D341Med (cell line): ENCODE measurements around the gene AP1AR.
A peak's percentile ranks its signal among the peaks of the same experiment; 100 is the strongest.
"Not testable (repeated sequence)": the region's sequence is repeated elsewhere in the genome, so short reads cannot be mapped to it uniquely, and the experiment has no call there.

Experiments
- DNase-seq: peaks from one replicate; pipeline ENCODE4 v3.0.0; 2012; ENCODE audit warnings: low spot score

AP1AR gene

GRCh38 chr4:112279025-112279881 is 47.7 kb downstream of the AP1AR start:
- DNase-seq, result no peak

- no peak for DNase-seq
Observed at GRCh38 chr4:112279882-112280315, 48.3 kb downstream of the AP1AR start.

DNA sequence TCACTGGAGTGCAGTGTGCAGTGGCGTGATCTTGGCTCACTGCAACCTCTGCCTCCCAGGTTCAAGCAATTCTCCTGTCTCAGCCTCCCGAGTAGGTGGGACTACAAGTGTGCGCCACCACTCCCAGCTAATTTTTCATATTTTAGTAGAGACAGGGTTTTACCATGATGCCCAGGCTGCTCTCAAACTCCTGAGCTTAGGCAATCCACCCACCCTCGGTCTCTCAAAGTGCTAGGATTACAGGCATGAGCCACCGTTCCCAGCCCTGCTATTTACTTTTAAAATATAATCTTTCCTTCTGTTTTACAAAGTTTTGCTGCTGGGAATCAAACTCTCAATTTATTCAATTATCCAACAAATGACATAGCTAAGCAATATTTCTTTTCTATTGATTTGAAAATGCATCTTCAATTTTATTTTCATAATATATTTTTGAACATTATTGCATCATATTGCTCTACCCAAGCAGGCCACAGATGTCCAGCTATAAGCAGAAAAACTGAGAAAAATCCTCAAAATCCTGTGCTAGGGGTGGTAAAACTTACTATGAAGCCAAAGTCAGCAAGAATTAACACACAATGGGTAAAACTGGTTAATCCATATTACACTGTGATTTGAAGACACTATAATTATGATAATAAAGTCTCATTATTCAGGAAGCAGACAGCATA is 48.9 kb downstream of the AP1AR start:
- DNase-seq, result no peak

GRCh38 chr4:112281895-112282398 is 50.4 kb downstream of the AP1AR start:
- DNase-seq, result not testable (repeated sequence)

DNA sequence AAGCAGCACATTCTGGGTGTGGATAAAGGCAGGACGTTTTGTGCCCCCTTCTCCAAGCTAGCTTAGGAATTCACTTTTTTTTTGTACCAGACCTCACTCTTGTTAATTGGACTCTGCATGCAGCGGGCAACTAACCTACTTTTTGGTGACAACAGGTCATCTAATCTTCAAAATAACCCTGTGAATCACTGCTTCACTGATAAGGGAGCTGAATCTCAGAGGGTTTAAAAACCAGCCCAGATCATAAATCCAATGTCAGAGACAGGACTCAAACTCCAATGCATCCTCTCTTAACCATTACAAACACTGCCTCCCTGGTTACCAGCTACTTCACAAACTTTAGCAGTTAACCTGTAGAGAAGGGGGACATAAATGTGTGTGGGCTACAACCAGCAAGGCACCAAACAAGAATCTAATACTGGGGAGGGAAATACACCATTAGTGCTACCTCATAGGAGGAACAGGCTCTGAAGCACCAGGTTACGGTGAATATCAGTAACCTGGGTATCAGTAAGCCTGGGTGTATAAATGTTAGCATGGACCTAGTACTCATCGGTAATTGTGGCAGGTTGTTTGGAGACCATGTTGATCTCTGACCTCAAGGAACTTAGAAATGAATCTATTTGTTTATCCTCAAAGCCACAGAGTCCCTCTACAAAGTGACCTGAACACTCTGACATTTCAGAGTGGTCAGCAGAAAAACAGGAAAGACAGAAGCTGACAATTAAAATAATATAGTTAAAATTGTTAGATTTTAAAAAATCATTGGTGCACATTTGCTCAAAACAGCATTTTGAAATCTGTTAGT is 51.5 kb downstream of the AP1AR start:
- no peak for DNase-seq

DNA sequence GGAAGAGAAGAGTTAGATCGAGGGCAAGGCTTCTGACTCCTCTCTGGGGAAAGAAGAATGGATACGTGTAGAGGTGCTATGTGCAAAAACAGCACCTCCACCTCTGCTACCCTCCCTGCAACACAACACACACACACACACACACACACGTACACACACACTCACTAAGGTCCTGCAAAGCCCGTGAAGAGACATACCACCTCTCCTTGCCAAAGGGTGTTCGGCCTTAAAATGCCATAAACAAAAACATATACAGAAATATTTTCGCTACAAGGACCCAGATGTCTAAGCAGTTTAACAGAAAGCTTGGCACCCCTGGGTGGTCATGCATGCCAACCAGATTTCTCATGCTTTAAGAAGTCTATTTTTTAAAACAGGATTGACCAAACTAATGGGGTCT is 52.6 kb downstream of the AP1AR start:
- DNase-seq, result no peak

- DNase-seq, result peak; percentile 45
Observed at GRCh38 chr4:112284662-112285411, 53.2 kb downstream of the AP1AR start.

DNA sequence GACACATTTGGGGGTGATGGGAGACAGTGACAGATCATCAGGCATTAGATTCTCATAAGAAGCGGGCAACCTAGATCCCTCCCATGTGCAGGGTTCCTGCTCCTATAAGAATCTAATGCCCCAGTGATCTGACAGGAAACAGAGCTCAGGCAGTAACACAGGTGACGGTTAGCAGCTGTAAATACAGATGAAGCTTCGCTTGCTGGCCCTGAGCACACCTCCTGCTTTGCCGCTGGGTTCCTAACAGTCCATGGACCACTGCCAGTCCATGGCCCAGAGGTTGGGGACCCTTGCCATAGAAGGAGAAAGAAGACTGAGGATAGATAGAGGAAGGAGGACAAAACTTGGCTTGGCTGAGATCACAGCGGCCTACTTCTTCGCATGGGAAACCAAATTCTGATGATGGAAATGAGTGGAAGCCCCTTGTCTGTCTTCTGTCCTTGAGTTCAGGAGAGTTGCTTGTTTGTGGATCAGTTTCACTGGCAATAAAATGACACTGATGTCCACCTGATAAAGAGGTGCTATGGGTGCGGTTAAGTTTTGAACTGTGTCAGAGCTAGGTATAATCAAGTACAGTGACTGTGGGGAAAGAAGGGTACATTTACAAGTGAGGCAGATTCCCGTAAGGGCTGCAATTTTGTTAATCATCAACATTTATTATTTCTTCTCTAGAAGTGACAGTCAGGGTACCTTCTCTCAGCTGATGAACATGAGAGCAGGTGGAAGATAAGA is 55.8 kb downstream of the AP1AR start:
- DNase-seq, result no peak

GRCh38 chr4:112288455-112288854 is 56.9 kb downstream of the AP1AR start:
- DNase-seq, result no peak

GRCh38 chr4:112289407-112290253 is 58.0 kb downstream of the AP1AR start:
- no peak for DNase-seq

- no peak for DNase-seq
Observed at GRCh38 chr4:112290341-112290740, 58.8 kb downstream of the AP1AR start.

DNA sequence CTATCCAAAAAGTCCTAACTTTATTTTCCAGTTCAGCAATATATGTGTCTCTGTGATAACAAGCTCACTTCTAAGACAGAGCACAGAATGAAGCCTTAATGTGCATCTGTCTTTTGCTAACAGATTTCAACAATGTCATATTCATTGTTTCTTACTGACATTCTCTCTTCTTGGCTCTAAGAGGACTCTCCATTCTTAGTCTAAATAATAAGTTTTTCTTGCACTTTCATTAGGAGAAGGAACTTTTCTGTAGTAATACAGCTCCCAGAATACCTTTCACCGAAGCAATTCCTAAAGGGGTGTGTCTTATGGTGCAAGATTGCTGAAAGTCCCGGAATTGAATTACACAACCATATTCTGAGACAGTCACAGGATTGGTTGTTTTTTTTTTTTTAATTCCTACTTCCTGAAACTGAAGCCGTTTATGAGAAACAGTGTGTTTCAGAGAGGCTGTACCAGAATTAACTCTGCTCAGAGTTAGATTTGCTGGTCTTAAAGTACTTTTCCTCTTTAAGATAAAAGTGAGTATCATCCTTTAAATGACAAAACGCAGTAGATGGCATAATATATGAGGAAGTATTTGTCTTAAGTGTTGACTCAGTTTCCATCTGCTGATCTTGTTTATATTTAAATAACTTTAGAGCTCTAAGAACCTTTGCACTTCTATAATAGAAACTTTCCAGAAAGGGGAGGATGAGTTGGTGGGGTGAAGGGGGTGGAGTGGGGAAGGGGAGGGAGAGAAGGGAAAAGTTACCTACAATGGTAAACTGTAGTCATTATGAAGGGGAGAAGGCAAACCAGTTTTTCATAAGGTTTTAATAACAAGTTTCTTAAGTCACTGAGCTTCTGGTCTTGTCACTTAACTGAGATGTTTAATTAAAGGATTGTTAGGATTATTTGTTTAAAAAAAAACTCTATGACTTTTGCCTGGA is 65.6 kb downstream of the AP1AR start, which contains the start of gene ALPK1:
TSS of gene ALPK1 (plus strand) at position 421 of the 932 bp plus-strand sequence.
- DNase-seq, result no peak

DNA sequence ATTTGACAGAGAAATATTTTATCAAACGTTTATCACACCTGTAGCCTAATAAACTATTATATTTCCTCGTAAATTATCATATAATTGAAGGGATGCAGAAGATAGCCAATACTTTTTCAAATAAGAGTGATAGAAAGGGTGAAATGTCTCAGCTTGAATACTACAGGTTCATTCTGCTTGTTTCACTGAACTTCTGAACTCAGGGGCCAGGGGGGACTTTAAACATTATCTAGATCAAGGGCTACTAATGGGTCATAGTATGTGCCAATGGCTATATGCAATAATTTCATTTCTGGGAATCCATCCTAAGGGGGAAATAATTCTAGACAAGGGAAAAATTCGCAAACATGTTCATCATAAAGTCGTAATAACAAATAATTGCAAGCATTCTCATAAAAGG is 68.1 kb downstream of the AP1AR start:
- no peak for DNase-seq

DNA sequence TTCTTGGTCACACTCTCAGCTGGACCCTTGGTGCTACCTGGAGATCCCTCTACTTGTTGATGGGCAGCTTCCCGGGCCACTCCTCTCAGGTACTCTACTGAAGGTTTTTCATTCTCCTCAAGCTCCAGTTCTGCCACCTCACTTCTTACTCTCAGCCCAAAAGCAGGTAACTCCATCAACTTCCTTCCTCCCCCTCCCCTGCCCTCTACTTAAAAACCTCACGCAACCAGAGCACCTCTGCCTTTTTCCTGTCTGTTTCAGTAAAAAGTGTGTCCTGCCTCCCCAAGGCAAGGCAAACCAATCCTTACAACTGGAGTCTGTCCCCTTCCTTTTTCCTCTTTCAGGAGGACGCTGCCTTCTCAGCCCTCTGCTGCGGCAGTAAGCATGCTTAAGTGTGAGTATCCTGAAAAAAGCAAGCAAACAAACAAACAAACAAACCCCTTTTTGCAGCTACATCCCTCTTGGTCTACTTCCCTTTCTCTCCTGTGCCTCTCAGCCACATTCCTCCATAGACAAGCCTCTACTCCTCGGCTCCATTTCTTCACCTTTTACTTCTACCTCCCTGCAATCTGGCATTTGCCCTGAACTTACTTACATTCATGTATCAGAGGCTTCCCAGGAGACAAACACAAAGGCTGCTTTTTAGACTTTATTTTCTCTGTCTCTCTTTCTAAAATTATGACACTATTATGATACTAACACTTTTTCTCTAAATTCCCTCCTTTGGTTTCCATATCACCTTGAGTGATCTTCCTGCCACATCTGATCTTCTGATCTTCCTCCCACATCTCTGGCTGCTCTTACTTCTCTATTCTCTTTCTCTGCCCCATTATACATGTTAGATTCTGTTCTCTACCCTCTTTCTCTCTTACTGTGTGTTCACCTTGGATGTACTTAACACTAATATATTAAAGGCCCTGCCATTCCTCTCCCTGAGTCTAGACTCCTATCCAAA is 71.0 kb downstream of the AP1AR start:
- DNase-seq, result no peak

DNA sequence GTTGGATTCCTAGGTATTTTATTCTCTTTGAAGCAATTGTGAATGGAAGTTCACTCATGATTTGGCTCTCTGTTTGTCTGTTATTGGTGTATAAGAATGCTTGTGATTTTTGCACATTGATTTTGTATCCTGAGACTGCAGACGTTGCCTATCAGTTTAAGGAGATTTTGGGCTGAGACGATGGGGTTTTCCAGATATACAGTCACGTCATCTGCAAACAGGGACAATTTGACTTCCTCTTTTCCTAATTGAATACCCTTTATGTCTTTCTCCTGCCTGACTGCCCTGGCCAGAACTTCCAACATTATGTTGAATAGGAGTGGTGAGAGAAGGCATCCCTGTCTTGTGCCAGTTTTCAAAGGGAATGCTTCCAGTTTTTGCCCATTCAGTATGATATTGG is 73.9 kb downstream of the AP1AR start:
- not testable (repeated sequence) for DNase-seq

DNA sequence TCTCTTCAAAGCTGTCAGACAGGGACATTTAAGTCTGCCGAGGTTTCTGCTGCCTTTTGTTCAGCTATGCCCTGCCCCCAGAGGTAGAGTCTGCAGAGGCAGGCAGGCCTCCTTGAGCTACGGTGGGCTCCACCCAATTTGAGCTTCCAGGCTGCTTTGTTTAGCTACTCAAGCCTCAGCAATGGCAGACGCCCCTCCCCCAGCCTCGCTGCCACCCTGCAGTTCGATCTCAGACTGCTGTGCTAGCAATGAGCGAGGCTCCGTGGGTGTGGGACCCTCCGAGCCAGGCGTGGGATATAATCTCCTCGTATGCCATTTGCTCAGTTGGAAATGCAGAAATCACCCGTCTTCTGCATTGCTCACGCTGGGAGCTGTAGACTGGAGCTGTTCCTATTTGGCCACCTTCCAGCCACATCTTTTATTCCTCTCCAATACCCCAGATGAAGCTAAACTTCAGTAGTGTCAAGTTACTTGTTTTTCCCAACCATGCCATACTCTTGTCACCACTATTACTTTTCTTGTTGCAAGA is 77.7 kb downstream of the AP1AR start:
- DNase-seq, result not testable (repeated sequence)

DNA sequence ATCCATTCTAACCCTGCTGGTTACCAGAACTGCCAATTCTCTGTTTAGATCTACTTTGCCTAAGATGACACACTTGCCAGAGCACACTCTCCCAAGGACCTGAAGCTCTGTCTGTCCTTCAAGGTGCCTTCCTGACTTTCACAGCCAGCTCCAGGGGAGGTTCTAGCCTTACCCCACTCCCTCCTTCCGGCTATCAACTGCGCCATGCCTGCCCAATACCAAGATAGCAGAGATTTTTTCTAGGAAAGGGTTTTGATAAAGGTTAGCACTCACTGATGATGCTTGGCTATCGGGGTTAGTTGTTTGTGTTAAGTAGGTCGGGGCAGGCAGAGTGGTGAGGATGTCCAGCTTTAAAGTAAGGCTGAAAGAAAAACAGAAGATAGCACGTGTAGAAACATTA is 79.9 kb downstream of the AP1AR start:
- DNase-seq, result no peak
